GM19240 (cell line): ENCODE measurements around the gene ARHGAP45.

ENCODE experiments used
- DNase-seq: peaks from one replicate; pipeline ENCODE4 v3.0.0; 2011; ENCODE audit warnings: low spot score; ENCODE audit not compliant: insufficient read length

The ARHGAP45 gene

DNA sequence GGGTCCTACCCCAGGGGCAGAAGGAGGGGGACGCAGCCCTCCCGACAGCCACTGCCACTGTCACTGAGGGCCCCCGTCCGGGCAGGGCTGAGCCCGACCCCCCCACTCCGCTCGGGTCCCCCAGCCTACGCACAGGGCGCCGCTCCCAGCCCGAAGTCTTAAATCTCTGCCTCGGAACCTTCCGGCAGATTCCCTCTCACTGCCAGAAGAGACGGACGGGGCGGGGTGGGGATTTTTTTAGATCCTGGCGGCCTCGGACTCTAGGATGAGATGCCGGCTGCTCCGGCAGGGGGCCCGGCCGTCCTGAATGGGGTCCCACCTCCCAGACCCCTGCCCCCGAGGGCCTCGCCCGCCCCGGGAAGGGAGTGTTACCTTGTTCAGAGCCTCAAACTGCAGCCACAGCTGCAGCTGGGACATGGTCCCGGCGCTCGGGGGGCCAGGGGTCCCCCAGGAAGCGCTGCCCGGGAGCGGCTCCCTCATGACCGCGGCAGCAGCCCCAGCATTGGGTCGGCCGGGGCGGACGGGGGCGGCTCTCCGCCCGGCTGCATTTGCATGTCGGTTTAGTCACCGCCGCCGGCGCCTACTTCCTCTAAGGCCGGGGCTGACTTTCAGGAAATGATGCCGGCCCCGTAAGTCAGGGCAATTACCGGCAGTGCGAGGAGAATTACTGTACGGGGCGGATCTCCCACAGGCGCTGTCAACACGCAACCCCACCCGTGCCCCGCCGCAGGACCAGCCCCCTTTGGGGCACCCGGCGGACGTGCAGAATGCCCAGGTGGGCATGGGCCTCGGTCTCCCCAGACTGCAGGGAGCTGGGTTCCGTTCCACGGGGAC is 65.0 kb downstream of the ARHGAP45 start:
- peak; percentile 86 for DNase-seq

DNA sequence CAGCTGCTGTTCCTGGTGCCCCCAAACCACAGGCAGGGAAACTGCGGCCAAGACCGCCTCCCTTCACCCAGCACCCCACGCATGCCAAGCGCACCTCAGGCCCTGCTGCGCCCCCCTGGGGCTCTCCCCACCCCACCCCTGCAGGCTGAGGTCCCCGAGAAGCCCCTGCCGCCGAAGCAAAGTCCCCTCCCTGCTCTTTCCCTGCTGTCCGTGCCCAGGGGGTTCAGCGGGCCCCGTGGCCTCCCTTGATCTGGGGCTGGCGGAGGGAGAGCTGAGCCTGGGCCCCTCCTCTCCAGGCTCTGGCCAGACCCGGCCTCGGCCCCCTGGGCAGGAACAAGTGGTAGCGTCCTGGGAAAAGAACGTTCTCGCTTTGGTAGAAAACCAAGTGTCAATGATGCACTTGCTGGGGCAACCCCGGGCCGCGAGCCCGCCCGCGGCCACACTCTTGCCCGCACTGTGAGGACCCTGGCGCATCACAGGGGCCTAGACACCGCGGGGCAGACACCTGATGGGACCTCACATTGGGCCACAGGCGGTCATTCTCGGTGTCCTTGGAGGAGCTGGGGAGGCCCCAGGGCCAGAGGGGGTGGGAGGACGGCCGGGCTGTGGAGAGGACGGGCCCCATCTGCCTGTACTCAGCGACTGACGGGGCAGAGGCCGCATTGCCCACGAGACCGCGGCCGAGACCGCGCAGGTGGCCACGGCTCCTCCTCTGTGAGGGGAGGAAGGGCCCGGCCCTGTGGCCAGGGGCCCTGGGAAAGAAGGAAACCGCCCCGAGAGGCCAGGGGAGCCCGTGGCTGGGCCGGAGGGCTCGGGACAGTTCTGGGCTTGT is 65.8 kb downstream of the ARHGAP45 start:
- no peak for DNase-seq

DNA sequence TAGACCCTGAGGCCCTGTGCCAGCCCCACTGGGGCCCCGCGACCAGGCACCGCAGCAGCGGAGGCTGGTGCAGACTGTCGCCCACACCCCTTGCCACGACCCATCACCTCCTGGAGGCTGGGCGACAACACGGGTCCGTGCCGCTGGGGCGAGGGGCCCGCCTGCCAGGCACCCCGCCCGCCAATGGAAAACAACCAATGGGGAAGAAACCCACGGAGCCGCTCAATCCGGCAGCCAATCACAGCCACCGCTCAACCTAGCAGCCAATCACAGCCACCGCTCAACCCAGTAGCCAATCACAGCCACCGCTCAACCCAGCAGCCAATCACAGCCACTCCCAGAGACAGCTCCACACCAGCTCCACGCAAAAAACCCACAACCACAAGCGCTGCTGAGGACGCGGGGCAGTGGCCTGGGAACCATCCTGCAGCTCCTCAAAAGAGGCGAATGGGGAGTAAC is 66.5 kb downstream of the ARHGAP45 start:
- DNase-seq: peak; percentile 90

DNA sequence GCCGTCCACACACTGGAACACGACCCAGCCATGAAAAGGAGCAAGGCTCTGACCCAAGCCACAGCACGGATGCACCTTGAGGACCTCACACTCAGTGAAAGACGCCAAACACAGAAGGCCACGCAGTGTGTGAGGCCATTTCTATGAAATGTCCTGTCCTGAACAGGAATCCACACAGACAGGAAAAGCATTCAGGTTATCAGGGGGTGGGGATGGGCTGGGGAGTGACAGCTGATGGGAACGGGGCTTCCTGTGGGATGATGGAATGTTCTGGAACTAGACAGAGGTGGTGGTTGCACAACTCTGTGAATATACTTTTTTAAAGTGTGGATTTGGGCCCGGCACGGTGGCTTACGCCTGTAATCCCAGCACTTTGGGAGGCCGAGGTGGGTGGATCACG is 67.5 kb downstream of the ARHGAP45 start:
- DNase-seq: no peak

DNA sequence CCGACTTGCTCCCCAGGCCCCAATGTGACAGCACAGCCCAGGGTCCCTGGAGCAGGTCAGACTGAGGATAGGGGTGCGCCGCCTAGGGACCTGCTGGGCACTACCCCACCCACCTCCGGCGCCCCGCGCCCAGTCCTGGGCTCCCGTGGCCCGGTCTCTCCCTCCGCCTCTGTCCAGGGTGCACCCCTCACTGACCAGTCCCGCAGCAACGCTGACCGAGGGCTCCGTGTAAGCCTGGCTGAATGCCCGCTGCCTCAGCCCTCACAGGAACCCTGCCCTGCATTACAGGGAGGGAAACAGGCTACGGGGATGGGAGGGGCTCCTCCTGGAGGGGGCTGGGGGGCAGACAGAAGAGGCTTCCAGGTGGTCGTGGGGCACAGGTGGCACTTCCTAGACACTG is 68.5 kb downstream of the ARHGAP45 start:
- no peak for DNase-seq

DNA sequence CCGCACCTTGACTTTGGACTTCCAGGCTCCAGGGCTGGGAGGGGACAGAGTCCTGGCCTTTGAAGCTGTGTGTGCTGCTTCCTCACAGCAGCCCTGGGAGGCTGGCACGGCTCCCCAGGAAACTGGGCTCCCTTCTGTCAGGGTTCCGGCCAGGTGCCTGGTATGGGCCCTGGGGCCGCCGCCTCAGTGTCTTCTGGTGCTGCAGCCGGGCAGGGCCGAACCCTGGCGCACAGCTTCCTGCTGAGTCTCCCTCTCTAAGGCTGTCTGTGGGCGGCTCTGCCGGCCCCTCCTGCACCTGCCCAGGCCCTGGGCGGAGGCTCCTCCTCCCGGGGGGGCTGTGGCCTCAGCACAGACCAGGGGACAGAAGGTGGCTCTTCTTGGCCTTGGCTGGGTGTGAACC is 69.2 kb downstream of the ARHGAP45 start:
- no peak for DNase-seq
